Activated T-cell treated with anti-CD3 and anti-CD28 coated beads for 48 hours (primary cell): Measurements from ENCODE around the gene RESP18.
"Not testable (repeated sequence)": the region's sequence is repeated elsewhere in the genome, so short reads cannot be mapped to it uniquely, and the experiment has no call there.

Experiments used
- DNase-seq: peaks from one replicate; pipeline ENCODE4 v3.0.0-alpha.2; 2020; ENCODE audit warnings: low read depth

Gene RESP18

DNA sequence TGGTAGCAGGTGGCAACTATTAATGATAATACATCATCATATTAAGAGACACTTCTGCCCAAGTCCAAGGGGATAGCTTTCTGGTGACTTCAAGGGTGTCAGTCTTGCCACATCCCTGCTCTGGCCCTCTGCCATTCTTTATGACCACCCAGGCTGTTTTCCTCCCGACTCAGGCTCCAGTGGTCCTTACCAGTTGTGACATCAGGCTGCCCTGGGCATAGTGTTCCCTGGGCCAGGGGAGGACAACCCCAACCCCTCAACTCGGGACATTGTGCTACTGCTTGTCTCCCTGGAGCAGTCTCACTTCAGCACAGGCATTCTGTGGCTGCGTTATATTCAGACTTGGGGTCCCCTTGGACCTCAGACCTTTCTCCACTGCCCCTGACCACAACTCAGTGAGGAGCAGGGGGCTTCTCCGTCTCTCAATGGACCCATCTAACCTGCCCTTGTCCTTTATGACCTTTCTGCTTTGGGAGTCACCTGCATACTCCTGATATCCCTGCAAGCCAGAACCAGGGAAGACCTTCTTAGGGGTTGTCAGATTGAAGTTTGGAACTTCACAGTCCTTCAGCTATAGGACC lies 40.5 kb downstream of the RESP18 start:
- DNase-seq = no peak

DNA sequence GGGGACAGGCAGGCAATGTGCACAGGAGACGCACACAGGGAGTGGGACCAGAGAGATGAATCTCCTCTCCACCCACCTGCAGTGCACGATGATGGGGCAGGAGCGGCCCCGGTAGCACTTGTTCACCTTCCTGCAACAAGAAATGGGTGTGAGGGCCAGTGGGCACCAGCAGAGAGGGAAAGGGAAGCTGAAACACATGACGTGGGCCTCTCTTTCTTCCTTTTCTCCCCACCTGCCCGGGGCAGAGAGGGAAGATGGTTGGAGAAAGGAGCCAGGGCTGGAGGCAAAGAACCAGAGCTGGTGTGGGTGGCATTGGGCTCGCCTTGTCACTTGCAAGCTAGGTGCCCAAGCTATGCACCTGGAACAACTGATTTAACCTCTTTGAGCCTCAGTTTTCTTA lies 41.1 kb downstream of the RESP18 start:
- DNase-seq = no peak

DNA sequence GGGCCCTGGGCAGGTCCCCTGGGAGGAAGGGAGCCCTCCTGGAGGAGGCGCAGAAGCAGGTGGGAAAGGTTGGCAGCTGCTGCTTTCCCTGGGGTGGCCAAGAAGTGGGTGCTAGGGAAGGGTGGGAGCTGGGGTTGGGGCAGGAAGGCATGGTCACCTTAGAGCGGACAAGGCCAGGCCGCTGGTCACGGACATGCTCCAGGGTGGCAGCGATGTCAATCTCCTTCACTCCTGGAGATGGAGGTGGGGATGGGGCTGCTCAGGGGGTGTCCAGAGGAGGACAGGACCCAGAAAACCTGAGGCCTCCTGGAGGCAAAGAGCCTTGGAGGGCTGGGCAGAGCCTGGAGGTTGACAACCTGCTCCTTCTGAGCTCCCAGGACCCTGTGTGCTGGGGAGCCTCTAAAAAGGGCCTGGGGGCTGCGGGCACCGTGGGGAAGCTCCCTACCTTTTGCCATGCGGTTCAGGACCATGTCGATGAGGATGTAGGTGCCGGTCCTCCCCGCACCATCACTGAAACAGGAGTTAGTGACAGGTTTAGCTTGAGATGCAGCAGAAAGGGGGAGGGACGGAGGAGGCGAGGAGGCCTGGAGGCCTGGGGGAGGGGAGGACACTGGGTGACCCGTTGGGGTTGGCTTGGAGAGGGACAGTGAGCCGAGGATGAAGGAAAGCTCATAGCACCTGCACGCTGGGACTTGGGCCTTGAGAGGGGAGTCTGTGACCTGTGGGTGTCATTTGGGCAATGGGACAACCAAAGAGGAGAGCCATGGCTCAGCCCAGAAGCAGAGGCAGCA lies 42.0 kb downstream of the RESP18 start:
- no peak for DNase-seq

DNA sequence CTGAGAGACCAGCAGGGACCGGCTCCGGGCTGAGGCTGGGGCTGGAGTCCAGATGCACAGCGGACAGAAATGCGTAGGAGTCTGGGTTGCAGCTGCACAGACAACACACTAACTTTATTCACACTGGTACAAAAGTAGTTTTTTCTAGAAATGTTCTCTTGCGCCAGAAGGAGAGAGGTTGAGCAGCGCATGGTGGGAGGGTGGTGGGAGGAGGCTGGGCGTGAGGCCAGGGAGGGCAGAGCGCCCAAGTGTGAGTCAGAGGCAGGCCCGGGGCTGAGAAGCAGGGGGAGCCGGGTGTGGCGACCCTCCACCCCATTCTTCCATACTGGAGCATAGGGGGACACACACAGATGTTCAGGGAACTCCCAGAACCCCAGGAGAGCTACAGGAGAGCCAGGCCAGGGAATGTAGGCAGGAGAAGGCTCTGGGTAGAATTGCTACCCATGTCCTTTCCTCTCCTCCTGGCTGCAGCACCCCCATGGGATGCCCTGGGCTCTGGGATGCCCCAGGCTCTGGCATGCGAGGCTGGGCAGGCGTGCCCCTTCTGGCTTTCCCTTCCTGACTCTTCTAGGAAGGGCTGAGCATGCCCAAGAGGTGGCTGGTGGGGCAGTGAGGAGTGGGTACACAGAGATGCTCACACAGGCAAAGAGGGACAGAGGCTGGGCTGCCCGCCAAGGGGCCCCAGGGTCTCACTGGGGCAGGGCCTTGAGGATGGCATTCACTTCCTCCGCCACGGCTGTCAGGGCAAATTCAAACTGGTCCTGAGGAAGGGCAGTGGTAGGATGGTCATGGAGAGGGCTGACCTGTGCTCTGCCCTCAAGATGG lies 42.8 kb downstream of the RESP18 start:
- DNase-seq = no peak

DNA sequence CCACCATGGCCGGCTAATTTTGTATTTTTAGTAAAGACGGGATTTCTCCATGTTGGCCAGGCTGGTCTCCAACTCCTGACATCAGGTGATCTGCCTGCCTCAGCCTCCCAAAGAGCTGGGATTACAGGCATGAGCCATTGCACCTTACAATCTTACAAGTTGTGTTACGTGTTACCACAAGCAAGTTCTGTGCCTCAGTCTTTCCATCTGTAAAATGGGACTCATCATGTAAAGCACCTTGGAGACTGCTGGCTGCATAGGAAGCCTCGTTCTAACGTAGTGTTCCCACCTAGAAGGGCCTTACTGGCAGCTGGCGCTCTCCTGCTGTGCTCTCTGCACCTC lies 43.4 kb downstream of the RESP18 start:
- no peak for DNase-seq

DNA sequence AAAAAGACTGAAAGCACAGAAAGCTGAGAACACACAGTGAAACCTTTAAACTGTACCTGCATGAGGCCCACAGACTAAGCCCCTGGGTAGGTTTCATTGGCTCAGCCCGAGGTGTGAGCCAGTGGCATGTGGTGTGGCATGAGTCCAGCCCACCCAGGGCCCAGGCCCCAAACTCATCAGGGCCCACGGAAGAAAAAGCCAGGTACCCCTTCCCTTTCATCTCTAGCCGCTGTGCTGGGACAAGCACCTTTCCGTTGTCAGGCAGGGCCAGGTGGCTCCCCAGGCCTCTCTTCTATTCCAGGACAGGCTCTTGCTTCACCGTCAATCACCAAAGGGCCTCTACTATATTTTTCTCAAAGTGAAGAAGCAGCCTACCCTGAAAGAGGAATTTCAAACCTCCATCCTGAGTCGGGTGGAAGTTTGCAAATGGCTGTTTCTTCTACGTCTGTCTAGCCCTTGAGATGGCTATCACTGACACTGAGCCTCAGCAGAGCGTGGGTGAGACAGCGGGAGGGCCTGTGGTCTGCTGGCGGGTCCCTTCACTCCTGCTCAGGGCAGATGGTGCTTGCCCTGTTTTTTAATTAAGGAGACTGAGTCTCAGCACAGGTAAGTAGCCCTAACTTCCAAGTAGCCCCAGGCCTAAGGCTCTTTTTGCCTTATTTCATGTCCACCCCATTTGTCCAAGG lies 44.8 kb downstream of the RESP18 start:
- no peak for DNase-seq

DNA sequence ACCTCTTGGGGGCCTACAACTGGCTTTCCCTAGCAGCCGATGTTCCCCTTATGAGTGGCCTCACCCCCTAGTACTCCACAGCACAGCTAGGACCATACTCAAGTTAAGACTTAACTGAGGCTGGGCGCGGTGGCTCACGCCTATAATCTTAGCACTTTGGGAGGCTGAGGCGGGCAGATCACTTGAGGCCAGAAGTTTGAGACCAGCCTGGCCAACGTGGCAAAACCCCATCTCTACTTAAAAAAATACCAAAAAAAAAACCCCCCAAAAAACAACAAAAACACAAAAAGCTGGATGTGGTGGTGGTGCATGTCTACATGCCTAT lies 45.5 kb downstream of the RESP18 start:
- not testable (repeated sequence) for DNase-seq

DNA sequence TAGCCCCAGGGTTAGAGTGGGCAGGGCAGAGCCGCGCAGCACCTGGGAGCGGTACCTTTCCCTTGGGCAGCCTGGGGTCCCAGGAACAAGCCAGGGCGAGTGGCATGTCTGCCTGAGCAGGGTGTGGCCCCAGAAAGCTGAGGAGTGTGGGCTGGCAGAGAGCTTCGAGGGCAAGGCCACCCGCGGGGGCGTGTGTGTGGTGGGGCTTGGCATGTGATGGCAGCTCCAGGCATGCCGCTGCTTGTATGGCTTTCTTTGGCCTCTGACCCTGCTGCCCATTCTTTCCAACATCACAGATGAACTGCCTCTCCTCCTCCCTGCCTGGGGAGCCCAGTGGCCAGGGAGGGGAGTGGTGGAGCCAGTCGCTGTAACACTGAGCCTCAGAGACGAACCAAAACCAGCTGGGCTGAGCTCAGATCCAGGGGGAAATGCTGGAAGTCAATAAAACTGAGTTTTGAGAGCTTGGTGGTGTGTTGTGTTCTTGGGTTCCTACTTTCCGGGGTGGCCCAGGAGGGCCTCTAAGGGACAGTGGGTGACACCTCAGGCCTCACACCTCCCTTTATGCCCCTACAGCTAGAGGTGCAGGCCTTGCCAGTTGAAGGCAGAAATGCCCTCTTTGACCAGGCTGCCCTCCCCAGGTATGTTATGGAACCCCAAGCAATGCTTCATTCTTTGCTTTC lies 46.0 kb downstream of the RESP18 start:
- DNase-seq = no peak

DNA sequence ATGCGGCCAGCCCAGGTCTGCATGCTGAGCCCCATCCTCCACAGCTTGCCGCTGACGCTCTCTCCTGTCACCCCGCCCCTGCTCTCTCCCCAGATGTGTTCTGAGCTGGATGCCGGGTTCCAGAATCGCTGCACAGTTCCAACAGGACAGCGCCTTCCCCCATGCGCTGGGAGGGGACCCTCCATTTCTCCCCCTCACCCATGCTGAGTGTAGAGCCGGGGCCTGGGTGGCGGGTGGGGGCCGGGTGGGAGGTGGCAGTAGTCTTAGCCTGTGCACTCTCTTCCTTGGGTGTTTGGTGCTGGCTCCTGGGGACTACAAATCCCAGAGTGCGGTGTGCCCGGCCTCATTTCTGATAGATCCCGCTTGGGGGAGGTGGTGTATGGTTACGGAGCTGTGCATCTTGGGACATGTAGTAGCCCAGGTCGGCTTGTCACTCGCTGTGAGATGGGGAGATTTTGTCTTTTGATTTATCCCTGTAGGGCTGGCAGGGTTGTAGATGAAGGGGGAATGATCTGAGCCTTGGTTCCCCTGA lies 46.6 kb downstream of the RESP18 start:
- DNase-seq = no peak

DNA sequence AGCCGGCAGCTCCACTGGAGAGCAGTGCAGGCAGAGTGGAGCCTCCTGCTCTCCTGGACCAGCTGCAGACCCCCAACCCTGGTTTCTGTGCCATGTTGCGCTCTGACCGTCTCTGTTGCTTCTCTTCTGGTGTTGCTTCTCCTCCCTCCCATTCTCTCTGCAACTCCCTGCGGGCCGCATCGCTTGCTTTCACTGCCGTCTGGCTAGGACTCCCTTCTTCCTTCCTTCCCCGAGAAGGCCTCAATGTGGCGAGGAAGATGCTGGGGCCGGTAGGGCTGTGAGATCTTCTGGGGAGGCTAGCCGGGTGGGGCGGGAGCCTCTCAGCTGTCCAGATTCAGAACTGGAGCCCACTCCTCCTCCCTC lies 47.2 kb downstream of the RESP18 start:
- DNase-seq = no peak

DNA sequence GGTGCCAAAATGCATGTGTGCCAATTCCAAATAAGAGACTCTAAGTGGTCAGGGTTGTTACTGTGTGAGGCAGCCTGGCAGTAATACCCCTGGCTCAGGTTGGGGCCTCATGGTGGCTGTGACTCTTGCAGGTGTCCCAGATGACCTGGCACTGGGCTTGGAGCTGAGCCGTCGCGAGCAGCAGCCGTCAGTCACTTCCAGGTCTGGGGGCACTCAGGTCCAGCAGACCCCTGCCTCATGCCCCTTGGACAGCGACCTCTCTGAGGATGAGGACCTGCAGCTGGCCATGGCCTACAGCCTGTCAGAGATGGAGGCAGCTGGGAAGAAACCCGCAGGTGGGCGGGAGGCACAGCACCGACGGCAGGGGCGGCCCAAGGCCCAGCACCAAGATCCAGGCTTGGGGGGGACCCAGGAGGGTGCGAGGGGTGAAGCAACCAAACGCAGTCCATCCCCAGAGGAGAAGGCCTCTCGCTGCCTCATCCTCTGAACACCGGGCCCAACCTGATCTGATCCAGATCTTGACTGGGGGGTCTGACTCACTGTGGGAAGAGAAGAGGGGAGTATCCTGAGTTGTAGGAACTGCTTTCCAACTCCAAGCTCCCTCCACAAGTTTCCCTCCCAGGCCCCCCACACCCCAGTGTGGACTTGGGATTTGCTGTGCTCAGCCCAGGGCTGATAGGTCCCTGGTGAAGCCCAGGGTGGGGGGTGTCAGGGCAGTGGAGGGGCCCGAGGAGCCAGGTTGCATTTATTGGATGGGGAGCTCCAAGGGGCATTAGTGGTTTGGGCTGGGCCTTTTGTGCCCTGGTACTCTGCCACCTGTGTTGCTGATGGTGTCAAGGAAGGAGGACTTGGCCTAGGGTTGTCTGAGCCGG lies 47.8 kb downstream of the RESP18 start:
- no peak for DNase-seq

DNA sequence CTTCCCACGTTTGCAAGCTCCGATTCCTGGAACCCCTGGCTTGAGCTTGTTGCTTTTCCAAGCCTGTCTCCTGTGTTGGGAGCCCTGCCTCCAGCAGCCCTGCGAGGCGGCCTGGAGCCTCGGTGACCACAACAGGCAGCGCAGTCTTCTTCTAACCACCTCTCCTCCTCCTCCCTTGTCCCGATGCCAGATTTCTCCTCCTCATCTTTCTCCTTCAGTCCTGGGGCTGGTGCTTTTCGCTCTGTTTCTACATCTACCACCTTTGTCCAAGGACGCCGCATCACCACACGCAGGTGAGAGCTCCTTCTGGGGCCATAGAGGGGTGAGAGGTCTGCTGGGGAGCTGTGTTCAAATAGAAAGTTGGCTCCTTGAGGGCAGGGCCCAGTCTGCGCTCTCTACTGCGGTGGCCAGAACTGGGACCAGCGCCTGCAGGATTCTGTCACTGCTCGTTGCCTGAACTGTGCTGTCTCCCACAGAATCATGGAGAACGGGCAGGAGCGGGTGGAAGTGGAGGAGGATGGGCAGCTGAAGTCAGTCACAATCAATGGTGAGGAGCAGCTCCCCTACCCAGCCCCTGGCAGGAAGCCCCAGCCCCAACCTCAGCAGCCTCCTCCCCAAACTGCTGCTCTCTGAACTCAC lies 49.5 kb downstream of the RESP18 start:
- DNase-seq = no peak

DNA sequence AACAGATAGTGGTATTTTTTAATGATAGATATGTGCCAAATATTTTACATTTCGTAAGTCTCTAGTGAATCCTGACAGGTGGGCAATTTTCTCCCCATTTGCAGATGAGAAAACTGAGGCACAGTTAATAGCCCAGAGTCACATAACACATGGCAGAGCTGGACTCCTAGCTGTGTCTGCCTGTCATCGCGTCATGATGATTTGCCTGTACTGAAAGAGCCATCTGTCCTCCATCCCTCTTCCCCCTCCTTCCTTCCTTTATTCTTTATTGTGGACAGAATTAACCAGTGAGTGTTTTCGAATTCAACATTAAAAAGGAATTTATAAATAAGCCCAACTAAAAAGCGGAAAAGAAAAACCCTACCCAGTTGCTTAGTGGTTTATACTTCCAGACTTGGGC lies 50.2 kb downstream of the RESP18 start:
- no peak for DNase-seq

DNA sequence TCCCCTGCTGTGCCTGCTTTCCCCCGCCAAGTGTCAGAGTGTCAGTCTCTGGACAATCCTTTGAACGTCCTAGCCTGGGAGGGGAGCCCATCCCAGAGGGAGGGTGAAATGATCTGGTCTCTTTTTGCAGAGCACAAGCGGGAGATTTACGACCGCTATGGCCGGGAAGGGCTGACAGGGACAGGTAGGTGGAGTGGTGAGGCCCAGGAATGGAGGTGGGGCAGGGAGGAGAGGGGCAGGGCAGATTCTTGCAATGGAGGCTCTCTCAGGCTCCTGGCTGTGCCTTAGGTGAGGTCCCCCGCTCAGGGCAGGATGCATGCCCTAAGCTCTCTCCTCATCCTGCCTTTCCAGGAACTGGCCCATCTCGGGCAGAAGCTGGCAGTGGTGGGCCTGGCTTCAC lies 51.0 kb downstream of the RESP18 start:
- DNase-seq = no peak

DNA sequence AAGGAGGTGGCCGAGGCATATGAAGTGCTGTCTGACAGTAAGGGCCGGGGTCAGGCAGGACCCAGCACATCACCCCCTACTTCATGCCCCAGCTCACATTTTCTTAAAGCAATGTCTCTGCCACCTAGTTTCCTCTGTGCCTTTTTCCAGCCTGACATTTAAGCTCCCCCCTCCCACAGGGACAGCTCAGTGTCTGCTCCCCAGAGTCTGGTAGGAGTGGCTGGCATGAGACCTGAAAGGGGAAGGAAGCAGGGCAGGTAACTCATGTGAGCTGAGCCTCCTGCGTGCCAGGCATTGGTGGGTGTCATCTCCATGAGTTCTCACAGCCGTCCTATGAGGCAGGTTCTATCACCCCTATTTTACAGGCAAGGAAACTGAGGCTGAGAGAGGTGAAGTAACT lies 51.9 kb downstream of the RESP18 start:
- no peak for DNase-seq

DNA sequence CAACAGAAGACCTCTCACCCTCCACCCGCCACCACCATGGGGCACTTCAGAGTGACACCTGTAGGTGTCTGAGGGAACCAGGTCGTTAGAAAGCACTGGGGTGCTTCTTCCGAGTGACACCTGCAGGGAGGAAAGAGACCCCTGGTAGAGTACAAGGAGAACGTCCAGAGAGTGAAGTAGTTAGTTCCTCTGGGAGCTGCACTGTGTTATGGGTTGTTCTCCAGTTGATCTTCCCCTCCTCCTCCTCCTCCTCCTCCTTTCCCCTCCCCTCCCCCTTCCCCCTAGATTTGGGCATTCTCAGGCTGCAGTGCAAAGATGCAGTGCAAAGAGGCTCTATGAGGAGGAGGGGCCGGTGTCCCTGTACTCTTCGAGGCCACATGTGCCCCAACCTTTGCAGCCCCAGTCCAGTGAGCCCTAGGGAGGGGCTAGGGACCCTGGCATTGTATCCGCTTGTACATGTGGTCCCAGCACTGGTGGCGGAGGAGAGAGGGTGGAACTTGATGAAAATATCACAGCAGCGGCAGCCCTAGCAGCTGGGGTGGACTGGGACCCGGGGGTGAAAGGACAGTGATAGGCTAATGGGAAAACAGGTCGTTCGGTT lies 52.5 kb downstream of the RESP18 start:
- DNase-seq = no peak

DNA sequence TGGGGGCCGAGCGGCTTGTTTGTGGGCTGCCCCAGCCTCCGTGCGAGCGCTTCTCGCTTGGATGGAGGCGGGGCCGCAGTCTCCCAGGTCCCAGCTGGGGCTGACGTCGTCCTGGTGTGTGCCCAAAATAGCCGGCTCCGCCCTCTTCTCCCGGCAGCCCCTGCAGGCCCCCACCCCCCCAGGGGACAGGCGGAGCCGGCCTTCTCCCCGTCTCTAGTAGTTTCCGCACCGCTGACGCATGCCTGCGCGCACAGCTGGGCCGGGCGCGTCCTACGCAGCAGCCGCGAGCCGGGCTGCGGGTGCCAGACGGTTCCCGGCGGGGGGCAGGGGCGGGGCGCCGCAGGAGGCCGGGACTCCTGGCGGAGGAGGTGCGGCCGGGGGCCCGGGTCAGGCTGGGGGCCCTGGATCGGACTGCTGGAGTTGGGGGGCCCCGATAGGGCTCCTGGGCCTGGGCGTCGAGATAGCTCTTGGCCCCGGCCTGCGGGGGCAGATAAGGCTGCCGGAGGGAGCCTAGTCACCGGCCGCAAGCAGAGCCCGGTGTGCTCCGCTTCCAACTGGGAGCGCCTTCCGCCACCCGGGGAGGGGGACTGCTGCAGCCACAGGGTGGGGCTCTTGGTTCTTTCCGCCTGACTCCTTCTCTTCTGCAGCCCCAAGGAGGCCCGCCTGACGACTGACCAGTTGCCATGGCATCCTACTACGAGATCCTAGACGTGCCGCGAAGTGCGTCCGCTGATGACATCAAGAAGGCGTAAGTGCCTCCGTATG lies 53.2 kb downstream of the RESP18 start, which contains the start of gene DNAJB2:
DNAJB2 (plus strand) TSS at position 216 of the 765 bp plus-strand sequence; CDS start at position 684, 468 bp downstream.
- peak; percentile 99 for DNase-seq

DNA sequence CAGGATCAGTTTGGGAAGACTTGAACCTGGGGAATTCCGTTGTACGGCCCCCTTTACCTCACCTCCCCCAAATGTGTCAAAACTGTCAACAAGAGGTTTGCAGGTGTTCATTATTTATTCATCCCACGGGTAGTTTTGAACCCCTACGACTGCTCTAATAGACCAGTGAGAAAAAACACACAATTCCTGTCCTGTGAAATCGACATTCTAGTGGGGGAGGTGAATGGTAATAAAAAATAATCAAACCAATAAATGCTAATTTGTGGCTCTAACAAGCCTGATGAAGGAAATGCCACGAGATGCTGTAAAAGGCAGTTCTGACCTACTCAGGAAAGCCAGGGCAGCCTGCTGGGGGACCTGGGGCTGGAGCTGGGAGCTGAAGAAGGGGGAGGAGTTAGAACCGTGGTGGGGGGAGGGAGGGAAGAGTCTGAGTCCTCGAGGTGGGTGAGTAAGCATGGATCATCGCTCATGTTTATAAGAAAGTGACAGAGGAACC lies 53.8 kb downstream of the RESP18 start:
- DNase-seq = no peak
